ENCODE results near the gene GRAMD1B. TPM values are rescaled to one million over a fixed set of nuclear protein-coding genes. Genes with fewer than 3 reads are reported as not detected.

The GRAMD1B gene
- total RNA-seq, 1 experiment from 2014 or later, result 5.8 TPM

DNA sequence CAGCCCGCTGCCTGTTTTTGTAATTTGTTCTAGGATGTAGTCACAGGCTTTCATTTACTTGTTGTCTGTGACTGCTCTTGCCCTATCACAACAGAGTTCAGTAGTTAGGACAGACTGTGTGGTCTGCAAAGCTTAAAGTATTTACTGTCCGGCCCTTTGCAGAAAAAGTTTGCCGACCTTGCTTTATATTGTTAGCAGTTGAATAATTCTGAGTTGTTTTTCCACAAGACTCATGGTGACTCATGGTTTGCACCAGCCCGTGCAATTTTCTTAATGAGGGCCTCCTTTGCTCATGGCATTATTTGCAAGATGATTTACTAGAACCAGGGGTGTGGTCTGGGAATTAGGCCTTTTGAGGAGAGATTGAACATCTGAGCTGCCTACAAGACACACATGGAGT, 113.7 kb downstream of the GRAMD1B start:
- ChIA-PET POLR2A (ENCODE audit: unreplicated experiment) (no interaction called here), CTCF (interaction anchor here (0.6 kb wide), 2 partner anchors 11 to 116 kb away, joined by 3 read pairs; no protein-coding TSS in a partner anchor)
- no peak overlapping the region for H3K4me3 ChIP-seq
- H3F3A ChIP-seq (ENCODE audit: insufficient read depth, low read depth), result peaks cover 12% of the 10 kb centered on the region; the same call in 1 of the 2 replicates
- H4K20me1 ChIP-seq (ENCODE audit: insufficient read depth), result no peaks in the 10 kb centered on the region
- peak overlapping the region; percentile 52 for H3K4me2 ChIP-seq
- peaks cover 33% of the 10 kb centered on the region for H3K4me1 ChIP-seq (replicated peaks; ENCODE audit: insufficient read depth)
- H2AFZ ChIP-seq, result no peak overlapping the region
- no peaks in the 10 kb centered on the region for H3K36me3 ChIP-seq (ENCODE audit: low read depth)
- DNase-seq, result peak; percentile 25 to 58
- no peaks in the 10 kb centered on the region for H3K79me2 ChIP-seq (ENCODE audit: low read depth)
- H3K9me2 ChIP-seq (ENCODE audit: insufficient read depth), result no peaks in the 10 kb centered on the region
- intact Hi-C loops (cut with micrococcal nuclease; ENCODE audit: unreplicated experiment), result no loop called here
- no peaks in the 10 kb centered on the region for H3K9me3 ChIP-seq (ENCODE audit: insufficient read depth, low read depth)
- H3K27ac ChIP-seq, result peak overlapping the region; percentile 67
- TF ChIP-seq EZH2 (IDR thresholded peaks at IDR 0.05; ENCODE audit: low read depth), result no peak
- TF ChIP-seq, protein P1, sequence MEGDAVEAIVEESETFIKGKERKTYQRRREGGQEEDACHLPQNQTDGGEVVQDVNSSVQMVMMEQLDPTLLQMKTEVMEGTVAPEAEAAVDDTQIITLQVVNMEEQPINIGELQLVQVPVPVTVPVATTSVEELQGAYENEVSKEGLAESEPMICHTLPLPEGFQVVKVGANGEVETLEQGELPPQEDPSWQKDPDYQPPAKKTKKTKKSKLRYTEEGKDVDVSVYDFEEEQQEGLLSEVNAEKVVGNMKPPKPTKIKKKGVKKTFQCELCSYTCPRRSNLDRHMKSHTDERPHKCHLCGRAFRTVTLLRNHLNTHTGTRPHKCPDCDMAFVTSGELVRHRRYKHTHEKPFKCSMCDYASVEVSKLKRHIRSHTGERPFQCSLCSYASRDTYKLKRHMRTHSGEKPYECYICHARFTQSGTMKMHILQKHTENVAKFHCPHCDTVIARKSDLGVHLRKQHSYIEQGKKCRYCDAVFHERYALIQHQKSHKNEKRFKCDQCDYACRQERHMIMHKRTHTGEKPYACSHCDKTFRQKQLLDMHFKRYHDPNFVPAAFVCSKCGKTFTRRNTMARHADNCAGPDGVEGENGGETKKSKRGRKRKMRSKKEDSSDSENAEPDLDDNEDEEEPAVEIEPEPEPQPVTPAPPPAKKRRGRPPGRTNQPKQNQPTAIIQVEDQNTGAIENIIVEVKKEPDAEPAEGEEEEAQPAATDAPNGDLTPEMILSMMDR (conservative IDR thresholded peaks at IDR 0.05), result no peak
- no TSS peak for BruUV-seq (replicated peaks)
- H3K27me3 ChIP-seq (ENCODE audit: insufficient read depth, low read depth), result no peaks in the 10 kb centered on the region

DNA sequence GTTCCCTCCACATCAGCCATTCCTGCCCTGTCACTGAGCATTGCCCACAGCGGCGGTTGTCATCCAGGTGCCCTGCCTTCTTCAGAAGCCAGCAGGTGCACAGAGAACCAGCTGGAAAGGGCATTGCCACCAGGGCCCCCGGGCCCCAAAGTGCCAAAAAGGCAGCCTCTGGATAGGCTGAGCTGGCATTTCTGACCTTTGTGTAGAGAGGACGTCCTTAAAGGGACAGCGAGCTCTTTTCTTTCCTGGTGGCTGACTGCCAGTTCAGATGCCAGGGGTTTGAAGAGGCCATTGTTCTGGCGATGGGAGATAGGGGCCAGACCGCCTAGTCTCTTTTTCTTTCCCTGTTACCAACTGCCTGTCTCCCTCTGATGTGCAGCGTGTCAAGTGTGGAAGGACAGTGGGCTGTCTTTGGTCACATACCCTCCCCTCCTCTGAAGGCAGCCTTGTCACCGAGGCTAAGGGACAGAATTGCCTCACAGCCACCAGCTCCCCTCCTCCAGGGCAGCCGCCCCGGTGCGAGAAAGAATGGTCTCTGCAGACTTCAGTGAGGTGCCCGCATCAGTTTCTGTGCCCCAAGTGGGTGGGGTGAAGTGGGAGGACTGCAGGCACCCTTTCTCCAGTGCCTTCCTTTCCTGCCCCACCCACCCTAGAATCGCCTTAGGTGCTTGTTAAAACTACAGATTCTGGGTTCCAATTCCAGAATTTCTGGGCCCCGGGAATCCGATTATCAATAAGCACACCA, 114.7 kb downstream of the GRAMD1B start:
- Histone ChIP-seq H3K4me3 (no peak overlapping the region), H3K9me3 (ENCODE audit: insufficient read depth, low read depth) (no peaks in the 10 kb centered on the region), H3F3A (ENCODE audit: insufficient read depth, low read depth) (peaks cover 12% of the 10 kb centered on the region; the same call in 1 of the 2 replicates), H3K9me2 (ENCODE audit: insufficient read depth) (no peaks in the 10 kb centered on the region), H3K79me2 (ENCODE audit: low read depth) (no peaks in the 10 kb centered on the region), H2AFZ (no peak overlapping the region), H3K4me1 (replicated peaks; ENCODE audit: insufficient read depth) (peaks cover 33% of the 10 kb centered on the region), H3K27ac (0 out of 2 replicates have a peak overlapping the region, but pooled peaks have one; percentile 67), H4K20me1 (ENCODE audit: insufficient read depth) (no peaks in the 10 kb centered on the region), H3K27me3 (ENCODE audit: insufficient read depth, low read depth) (no peaks in the 10 kb centered on the region), H3K4me2 (peak overlapping the region; percentile 52; the same call in 1 of the 2 replicates), H3K36me3 (ENCODE audit: low read depth) (no peaks in the 10 kb centered on the region)
- BruUV-seq (replicated peaks), result no TSS peak
- DNase-seq, result no peak
- ChIA-PET POLR2A (ENCODE audit: unreplicated experiment) (interaction anchor here (0.6 kb wide), 1 partner anchor 535 kb away, joined by 4 read pairs; no protein-coding TSS in a partner anchor), CTCF (interaction anchor here (1.5 kb wide), 1 partner anchor 10 kb away, joined by 7 read pairs; no protein-coding TSS in a partner anchor)
- intact Hi-C loops (cut with micrococcal nuclease; ENCODE audit: unreplicated experiment), result no loop called here
- no peak for TF ChIP-seq EZH2 (IDR thresholded peaks at IDR 0.05; ENCODE audit: low read depth)
- TF ChIP-seq, protein P1 (conservative IDR thresholded peaks at IDR 0.05), result no peak

DNA sequence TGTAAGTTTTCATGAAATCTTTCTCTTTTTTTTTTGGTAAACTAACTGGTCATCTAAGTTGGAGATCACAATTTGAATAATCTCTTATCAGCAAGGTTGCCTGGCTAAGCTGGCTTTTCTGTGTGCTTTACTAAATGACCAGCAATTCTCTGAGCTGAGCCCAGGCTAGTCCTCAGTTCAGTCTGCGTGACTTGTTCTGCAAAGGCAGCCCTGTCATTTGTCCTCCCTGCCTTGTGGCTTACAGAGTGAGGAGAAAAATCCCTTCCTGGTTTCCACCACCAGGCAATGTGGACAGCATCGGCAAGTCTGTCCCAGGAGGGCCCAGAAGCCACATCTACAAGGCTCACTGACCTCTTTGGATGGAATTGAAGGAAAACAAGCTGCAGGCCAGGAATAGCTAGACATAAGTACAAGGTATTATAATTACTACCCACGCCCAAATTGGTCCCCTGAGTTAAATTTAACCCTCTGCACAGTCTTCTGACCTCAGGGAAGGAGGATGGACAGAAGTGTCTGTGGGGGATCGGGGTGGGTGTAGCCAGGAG, 115.7 kb downstream of the GRAMD1B start:
- Histone ChIP-seq H3K79me2 (ENCODE audit: low read depth) (no peaks in the 10 kb centered on the region), H3K4me2 (no peak overlapping the region)

More for the DNA sequence above, 115.7 kb downstream of the GRAMD1B start:
- Histone ChIP-seq H3K9me3 (ENCODE audit: insufficient read depth, low read depth) (no peaks in the 10 kb centered on the region), H3K9me2 (ENCODE audit: insufficient read depth) (no peaks in the 10 kb centered on the region), H3K27ac (no peak overlapping the region; the same call in 1 of the 2 replicates), H3K4me1 (replicated peaks; ENCODE audit: insufficient read depth) (peaks cover 33% of the 10 kb centered on the region), H2AFZ (no peak overlapping the region), H3F3A (ENCODE audit: insufficient read depth, low read depth) (peaks cover 12% of the 10 kb centered on the region; the same call in 1 of the 2 replicates), H4K20me1 (ENCODE audit: insufficient read depth) (no peaks in the 10 kb centered on the region), H3K27me3 (ENCODE audit: insufficient read depth, low read depth) (no peaks in the 10 kb centered on the region), H3K36me3 (ENCODE audit: low read depth) (no peaks in the 10 kb centered on the region), H3K4me3 (no peak overlapping the region)
- TF ChIP-seq EZH2 (IDR thresholded peaks at IDR 0.05; ENCODE audit: low read depth), result no peak
- TF ChIP-seq, protein P1 (conservative IDR thresholded peaks at IDR 0.05), result no peak
- no TSS peak for BruUV-seq (replicated peaks)
- ChIA-PET CTCF (interaction anchor here (0.6 to 1.5 kb wide), 2 partner anchors 9 to 35 kb away, joined by 3 to 7 read pairs; no protein-coding TSS in a partner anchor), POLR2A (ENCODE audit: unreplicated experiment) (no interaction called here)
- no peak for DNase-seq
- intact Hi-C loops (cut with micrococcal nuclease; ENCODE audit: unreplicated experiment), result no loop called here
